HepG2 (cell line): Measurements from ENCODE around the gene KCNK6. TPM values are rescaled to one million over a fixed set of nuclear protein-coding genes. Genes with fewer than 3 reads are reported as not detected.

ENCODE experiments used
- CBX1 ChIP-seq: IDR thresholded peaks from one replicate; pipeline ENCODE4 v1.6.1; 2016; ENCODE audit warnings: antibody characterized with exemption, low read depth
- CEBPZ ChIP-seq: IDR thresholded peaks from 2 replicates; pipeline ENCODE4 v1.6.1; 2012; ENCODE audit warnings: low read length, improper control_type of control experiment
- CERS6 ChIP-seq: sonication (generic); formaldehyde crosslinking; IDR thresholded peaks from 2 replicates; pipeline ENCODE4 v1.5.0; 2020; ENCODE audit warnings: missing genetic modification reagents
- DMTF1 ChIP-seq: sonication (generic); formaldehyde crosslinking; IDR thresholded peaks from 2 replicates; pipeline ENCODE4 v1.4.0; 2020; ENCODE audit warnings: mild to moderate bottlenecking, missing genetic modification reagents
- HNRNPLL ChIP-seq: fragments of 200-400 bp; formaldehyde crosslinking; IDR thresholded peaks from 2 replicates; pipeline ENCODE4 v1.6.1; 2017; ENCODE audit warnings: mild to moderate bottlenecking, low read depth, low read length; ENCODE audit not compliant: poor library complexity, severe bottlenecking
- KLF9 ChIP-seq: IDR thresholded peaks from 2 replicates; pipeline ENCODE4 v1.6.1; 2016; ENCODE audit warnings: low read depth
- NCOA2 ChIP-seq: sonication (generic); formaldehyde crosslinking; IDR thresholded peaks from 2 replicates; pipeline ENCODE4 v1.8.0; 2022; ENCODE audit warnings: inconsistent platforms
- SMYD3 ChIP-seq: sonication (generic); formaldehyde crosslinking; IDR thresholded peaks from 2 replicates; pipeline ENCODE4 v1.8.1; 2023; ENCODE audit warnings: mild to moderate bottlenecking, missing genetic modification reagents
- SNRNP70 ChIP-seq: fragments of 200-400 bp; formaldehyde crosslinking; IDR thresholded peaks from 2 replicates; pipeline ENCODE4 v1.6.1; 2017; ENCODE audit warnings: mild to moderate bottlenecking, low read depth, low read length, moderate library complexity
- TGIF2 ChIP-seq: IDR thresholded peaks from 2 replicates; pipeline ENCODE4 v1.6.1; 2016; ENCODE audit warnings: control low read depth, missing compliant biosample characterization
- XBP1 ChIP-seq: sonication (generic); formaldehyde crosslinking; IDR thresholded peaks from 2 replicates; pipeline ENCODE4 v1.5.0; 2020; ENCODE audit warnings: missing genetic modification reagents
- ZBTB46 ChIP-seq: sonication (generic); formaldehyde crosslinking; IDR thresholded peaks from 2 replicates; pipeline ENCODE4 v1.4.0; 2020; ENCODE audit warnings: mild to moderate bottlenecking, missing genetic modification reagents, borderline replicate concordance
- ZBTB7A ChIP-seq: sonication (generic); formaldehyde crosslinking; IDR thresholded peaks from 2 replicates; pipeline ENCODE4 v1.8.0; 2022; ENCODE audit warnings: mild to moderate bottlenecking, missing genetic modification reagents
- ZMAT5 ChIP-seq: sonication (generic); formaldehyde crosslinking; IDR thresholded peaks from 2 replicates; pipeline ENCODE4 v1.5.0; 2020; ENCODE audit warnings: mild to moderate bottlenecking, low read depth, missing genetic modification reagents, borderline replicate concordance
- ZNF138 ChIP-seq: sonication (generic); formaldehyde crosslinking; IDR thresholded peaks from 2 replicates; pipeline ENCODE4 v1.5.0; 2020; ENCODE audit warnings: mild to moderate bottlenecking, low read depth, missing genetic modification reagents
- ZNF691 ChIP-seq: sonication (generic); formaldehyde crosslinking; IDR thresholded peaks from 2 replicates; pipeline ENCODE4 v1.4.0; 2020; ENCODE audit warnings: missing genetic modification reagents, low read depth, mild to moderate bottlenecking, borderline replicate concordance
- ZNF749 ChIP-seq: sonication (generic); formaldehyde crosslinking; IDR thresholded peaks from 2 replicates; pipeline ENCODE4 v1.8.0; 2022; ENCODE audit warnings: mild to moderate bottlenecking, missing genetic modification reagents, moderate library complexity, borderline replicate concordance
- ZNF773 ChIP-seq: sonication (generic); formaldehyde crosslinking; IDR thresholded peaks from 2 replicates; pipeline ENCODE4 v1.4.0; 2020; ENCODE audit warnings: missing genetic modification reagents, borderline replicate concordance
- ZNF841 ChIP-seq: sonication (generic); formaldehyde crosslinking; IDR thresholded peaks from 2 replicates; pipeline ENCODE4 v1.8.1; 2023; ENCODE audit warnings: missing genetic modification reagents, borderline replicate concordance
- polyA plus RNA-seq, 8 experiments: library from polyadenylated mRNA; depleted of rRNA in 3 of 8; stranded (reverse) in 7 of 8; unstranded in 1 of 8; fragments of >200 nt; fragmentation: Illumina TruSeq in 4 of 8; extraction: Trizol in 4 of 8; gene quantifications; 2 replicates each; pipeline versions ENCODE4 v1.2.1 to v1.2.3, GENCODE V29; 2011 to 2016; ENCODE audit warnings: low read depth in 4 of 8, missing spikeins in 1 of 8, mixed read lengths in 1 of 8; ENCODE audit not compliant: insufficient read depth in 1 of 8
- total RNA-seq, 5 experiments: library from RNA; depleted of rRNA; stranded (reverse); fragments of >200 nt; fragmentation: Illumina TruSeq; extraction: Trizol; gene quantifications; 2 replicates each; pipeline ENCODE4 v1.2.3, GENCODE V29; 2016; ENCODE audit warnings: low read depth in 1 of 5

Gene KCNK6
- total and polyA plus RNA-seq, 2 of the 13 experiments (the other 11 are each of a cell fraction or from before 2014, with no cell fraction given): 0.03 TPM; not detected in 1

- no peak for TF ChIP-seq ZBTB46 (CRISPR knock-in tag)
- no peak for TF ChIP-seq ZNF138 (CRISPR knock-in tag)
- no peak for TF ChIP-seq ZBTB7A
- no peak for TF ChIP-seq KLF9
- TF ChIP-seq DMTF1 (CRISPR knock-in tag): no peak
- no peak for TF ChIP-seq NCOA2 (CRISPR knock-in tag)
- TF ChIP-seq ZNF691 (CRISPR knock-in tag): no peak
- TF ChIP-seq CBX1: no peak
- TF ChIP-seq SMYD3 (CRISPR knock-in tag): peak; percentile 63; the same call in 1 of the 2 replicates
- no peak for TF ChIP-seq ZNF841 (CRISPR knock-in tag)
- TF ChIP-seq XBP1 (CRISPR knock-in tag): no peak
- 0 out of 2 replicates have a peak, but pooled peaks have one; percentile 21 for TF ChIP-seq TGIF2
- TF ChIP-seq HNRNPLL: peak; percentile 63
- TF ChIP-seq CERS6 (CRISPR knock-in tag): no peak
- no peak for TF ChIP-seq CEBPZ
- TF ChIP-seq SNRNP70: no peak
- no peak for TF ChIP-seq ZNF749 (CRISPR knock-in tag)
- no peak for TF ChIP-seq ZNF773 (CRISPR knock-in tag)
- TF ChIP-seq ZMAT5 (CRISPR knock-in tag): no peak
Measured at GRCh38 chr19:38336638-38337359, 17.2 kb downstream of the KCNK6 start (continued).
